ENCODE measurements around the gene ATP9A. TPM values are rescaled to one million over a fixed set of nuclear protein-coding genes. Genes with fewer than 3 reads are reported as not detected.
"Not testable (repeated sequence)": the region's sequence is repeated elsewhere in the genome, so short reads cannot be mapped to it uniquely, and the experiment has no call there.

ATP9A gene
- 18.7 and 19.9 TPM in 2 replicates for total RNA-seq (2014; rRNA removed; shearing (Covaris generic))

- DNase-seq (ENCODE audit: low read depth), result peak; percentile 42
Observed at GRCh38 chr20:51767867-51768758, at the start of gene ATP9A. Gene ATP9A, minus strand, starts transcription at chr20:51768390. Its CDS starts 21 bp downstream, at chr20:51768369.

GRCh38 chr20:51816856-51817255 is 48.7 kb upstream of the ATP9A start:
- not testable (repeated sequence) for DNase-seq (ENCODE audit: low read depth)

DNA sequence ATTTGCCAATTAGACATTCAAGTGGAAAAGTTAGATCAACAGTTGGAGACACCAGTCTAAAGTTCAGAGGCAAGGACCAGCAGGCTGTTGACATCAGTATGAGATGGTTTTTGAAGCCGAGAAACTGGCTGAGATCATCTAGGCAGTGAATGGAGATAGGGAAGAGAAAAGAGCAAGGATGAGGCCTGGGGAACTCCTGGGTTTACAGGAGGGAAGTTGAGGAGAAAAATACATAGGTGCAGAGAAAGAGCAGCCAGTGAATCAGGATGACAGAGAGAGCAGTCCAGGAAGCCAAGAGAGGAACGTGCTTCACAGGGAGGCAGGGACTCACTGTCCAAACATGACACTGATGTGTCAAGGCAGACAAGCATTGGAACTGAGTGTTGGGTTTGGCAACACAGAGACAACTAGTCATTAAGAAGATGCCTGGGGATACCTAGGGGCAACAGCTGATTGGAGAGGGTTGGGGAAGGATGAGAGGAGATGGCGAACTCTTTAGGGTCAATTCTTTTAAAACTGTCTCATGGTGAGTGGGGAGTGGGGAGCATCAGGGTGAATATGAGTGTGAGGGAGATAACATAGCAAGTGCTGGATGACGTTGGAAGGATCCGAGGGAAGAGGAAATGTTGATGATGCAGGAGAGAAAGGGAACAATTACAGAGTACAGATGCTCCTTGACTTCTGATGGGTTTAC is 47.3 kb upstream of the ATP9A start:
- no peak for DNase-seq (ENCODE audit: low read depth)

GRCh38 chr20:51812861-51813260 is 44.7 kb upstream of the ATP9A start:
- no peak for DNase-seq (ENCODE audit: low read depth)

DNA sequence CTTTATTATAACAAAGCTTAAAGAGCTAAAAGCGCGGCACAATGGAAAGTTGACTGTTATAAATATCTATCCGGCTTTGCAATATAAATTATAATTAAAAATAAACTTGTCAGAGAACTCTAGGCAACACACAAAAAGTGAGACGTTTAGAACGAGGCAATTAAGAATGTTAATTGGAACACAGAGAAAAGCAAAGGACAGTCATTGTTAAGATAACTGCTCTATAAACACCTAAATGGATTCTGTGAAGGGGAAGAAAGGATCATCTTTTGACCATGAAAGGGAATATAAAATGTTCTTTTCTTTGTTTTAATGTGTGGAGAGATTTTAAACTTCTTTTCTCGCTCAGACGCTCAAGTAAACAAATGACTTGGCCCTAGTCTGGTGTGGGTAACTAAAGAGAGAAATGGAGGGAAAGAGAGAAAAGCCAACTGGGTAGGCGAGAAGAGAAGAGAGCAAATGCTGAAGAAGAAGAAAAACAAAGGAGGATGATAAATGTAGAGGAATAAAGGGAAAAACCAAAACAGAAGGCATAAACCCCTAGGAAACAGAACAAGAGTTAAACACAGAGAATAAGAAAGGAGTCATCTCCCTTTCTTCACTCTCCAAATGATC is 43.4 kb upstream of the ATP9A start:
- DNase-seq (ENCODE audit: low read depth), result no peak

- no peak for DNase-seq (ENCODE audit: low read depth)
Observed at GRCh38 chr20:51811042-51811355, 42.8 kb upstream of the ATP9A start.

GRCh38 chr20:51810155-51811041 is 42.2 kb upstream of the ATP9A start:
- DNase-seq (ENCODE audit: low read depth), result no peak

GRCh38 chr20:51807720-51808250 is 39.6 kb upstream of the ATP9A start:
- DNase-seq (ENCODE audit: low read depth), result peak; percentile 21

GRCh38 chr20:51804754-51805153 is 36.6 kb upstream of the ATP9A start:
- DNase-seq (ENCODE audit: low read depth), result no peak

DNA sequence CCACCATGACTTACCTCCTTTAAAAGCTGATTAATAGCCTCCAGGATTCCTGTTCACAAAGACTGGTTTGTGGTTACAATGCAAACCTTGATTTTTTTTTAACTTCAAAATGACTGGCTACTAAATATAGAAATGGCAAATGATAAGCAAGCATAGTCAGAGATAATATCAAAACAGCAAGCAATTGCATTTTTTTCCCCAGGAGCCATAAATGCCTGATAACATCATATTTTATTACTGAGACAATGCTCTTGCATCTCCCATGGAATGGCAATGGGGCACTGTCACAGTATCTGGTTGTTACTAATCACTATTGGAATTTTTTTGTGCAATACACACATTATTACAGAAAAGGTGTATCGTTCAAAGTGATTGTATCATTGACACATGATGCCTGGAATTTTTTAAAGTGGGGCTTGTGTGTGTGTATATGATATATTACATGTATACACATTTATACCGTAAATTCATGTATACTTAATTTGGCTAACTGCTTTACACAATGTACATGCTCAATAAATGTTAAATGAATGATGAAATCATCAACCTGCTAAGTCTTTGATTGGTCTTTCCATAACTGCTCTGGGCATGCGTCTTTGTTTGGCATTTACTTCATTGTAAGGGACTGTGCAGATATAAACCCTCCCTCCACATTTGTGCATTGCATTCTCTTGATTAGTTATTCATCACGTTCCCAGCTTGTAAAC is 35.1 kb upstream of the ATP9A start:
- peak; percentile 38 for DNase-seq (ENCODE audit: low read depth)

DNA sequence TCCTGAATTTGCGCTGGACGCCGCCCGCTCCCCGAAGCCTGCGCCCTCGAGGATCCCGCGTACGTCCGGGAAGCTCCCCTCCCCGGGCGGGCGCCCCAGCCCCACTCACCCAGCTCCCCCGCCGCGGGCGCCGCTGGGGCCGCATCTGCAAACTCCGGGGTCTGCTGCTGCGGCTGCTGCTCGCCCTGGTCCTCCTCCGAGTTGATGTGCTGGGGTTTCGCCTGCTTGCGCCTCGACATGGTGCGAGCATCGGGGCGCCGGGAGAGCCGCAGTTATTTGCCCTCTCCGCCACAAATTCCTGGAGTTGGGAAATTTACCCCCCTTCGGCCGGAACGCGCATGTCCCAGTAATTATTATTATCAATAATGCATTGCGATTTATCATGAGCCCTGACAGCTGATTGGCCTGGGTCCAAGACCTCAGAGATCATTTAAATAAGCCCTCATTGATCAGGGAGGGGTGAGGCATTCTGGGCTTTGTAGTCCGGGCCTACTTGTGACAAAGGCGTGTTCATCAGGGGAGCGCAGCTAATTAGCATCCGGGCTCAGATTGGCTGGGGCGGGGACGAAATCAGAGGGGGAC is 34.1 kb upstream of the ATP9A start, which contains the start of gene SALL4:
Gene SALL4, minus strand, starts transcription at position 352 of the 582 bp plus-strand sequence. Its CDS starts 113 bp downstream, at position 239.
- peak; percentile 70 for DNase-seq (ENCODE audit: low read depth)

DNA sequence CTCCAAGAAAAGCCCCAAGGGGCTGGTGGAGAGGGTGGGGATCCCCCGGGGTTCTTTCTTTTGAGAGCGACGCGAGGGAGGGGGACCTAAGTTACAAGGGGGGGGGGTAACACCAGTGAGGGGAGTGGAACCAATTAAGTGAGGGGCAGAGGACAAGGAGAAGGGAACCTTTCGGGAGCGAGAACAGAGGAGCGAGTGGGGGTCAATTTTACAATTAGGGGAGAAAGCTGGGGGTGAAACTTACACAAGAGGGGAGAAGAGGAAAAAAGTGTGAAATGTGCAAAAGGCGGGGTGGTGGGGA is 33.6 kb upstream of the ATP9A start:
- DNase-seq (ENCODE audit: low read depth), result no peak

DNA sequence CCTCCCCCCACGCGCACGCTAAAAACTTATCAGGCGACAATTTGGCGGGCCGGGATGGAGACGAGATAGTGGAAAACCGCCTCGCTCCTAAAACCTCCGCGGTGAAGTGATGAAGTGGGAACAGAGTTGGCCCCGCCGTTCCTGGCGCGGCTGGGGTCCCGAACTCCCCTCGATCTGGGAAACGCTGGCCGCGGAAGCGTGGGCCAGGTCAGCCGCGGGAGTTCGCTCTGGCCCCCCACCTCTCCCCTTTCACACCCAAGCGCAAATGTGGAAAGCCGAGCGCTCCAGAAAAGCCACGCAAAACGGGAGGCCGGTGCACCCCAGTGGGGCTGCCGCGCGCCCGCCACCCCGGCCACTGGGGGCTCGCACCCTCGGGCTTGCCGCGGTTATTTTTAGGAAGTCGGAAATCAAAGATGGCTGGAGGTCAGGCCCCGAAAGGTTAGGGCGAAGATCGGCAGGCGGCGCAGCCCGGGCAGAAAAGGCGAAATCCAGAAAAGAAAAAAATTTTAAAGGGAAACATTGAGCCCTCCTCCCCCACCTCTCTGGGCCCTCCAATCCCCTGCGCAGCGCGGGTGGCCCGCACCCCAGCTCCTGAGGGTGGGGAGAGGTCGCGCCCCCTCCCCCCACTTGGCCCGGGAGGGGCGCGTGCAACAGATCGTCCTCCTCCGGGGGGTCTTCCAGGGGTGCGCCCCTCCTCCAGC is 33.1 kb upstream of the ATP9A start:
- DNase-seq (ENCODE audit: low read depth), result peak; percentile 25

DNA sequence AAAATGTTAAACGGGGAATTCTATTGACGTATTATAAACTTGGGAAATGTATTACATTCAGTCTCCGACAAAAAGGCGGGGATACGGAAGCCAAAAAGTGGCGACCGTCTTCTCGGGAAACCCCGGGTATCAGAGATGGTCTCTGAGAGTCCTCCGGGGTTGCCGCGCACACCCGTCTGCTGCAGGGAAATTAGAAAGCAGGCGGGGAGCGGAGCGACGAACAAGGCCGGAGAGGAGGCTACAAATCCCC is 32.6 kb upstream of the ATP9A start:
- DNase-seq (ENCODE audit: low read depth), result peak; percentile 34

DNA sequence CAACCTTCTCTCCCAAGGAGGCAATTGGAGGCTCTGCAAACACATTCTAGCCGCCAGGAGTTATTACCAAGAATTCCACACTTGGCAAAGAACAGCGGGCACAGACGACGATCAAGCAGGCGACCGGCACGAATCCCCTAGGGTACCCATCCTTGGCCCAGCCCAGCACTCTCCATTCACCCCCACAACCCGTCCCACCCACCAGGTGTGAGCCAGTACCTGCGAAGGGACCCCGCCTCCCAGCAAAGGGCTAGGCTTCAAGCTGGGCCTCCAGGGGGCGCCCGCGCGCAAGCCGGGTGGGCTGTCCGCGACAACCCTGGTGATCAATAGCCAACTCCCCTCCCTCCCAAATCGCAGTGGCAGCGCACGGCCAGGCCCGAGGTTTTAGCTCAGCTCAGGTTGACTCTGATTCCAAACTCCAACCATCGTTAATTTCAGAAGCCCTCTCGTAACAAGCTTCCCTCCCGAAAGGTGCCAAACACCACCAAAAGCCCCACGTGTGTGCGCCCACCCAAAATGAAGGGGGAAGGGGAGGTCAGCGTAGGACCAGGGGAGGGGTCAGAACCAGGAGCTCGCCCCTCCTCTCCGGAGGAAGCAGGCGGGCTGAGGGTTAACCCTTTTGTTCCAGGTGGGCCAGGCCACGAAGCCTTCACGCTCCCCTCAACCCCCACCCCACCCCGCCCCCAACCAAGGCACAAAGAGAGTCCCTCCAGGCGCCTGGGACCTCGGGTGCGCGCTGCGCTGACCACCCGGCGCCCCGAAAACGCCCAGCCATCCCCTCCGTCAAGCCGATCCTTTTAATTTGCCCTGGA is 32.1 kb upstream of the ATP9A start:
- DNase-seq (ENCODE audit: low read depth), result peak; percentile 46

DNA sequence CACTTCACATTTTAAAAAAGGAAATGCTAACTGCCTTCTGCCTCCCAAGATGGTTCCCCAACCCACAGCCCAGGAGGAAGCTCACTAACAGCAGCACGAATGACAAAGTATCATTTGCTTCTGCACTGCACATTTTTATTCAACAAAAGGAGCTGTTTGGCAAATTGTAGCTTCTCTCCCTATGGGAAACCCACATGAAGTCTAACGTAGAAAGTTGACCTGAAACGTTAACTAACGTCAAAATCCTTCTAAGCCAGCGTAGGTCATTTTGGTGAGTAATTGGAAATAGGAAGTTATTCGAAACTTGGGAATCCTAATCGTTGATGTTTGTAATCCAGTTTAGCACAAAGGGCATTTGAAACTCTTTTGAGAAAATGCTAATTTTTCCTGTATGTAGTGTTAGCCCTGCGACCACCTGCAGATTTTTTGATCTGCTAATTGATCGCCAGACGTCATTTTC is 31.2 kb upstream of the ATP9A start:
- no peak for DNase-seq (ENCODE audit: low read depth)

GRCh38 chr20:51797357-51798025 is 29.3 kb upstream of the ATP9A start:
- DNase-seq (ENCODE audit: low read depth), result no peak

- no peak for DNase-seq (ENCODE audit: low read depth)
Observed at GRCh38 chr20:51796340-51796739, 28.1 kb upstream of the ATP9A start.

GRCh38 chr20:51792960-51793359 is 24.8 kb upstream of the ATP9A start:
- no peak for DNase-seq (ENCODE audit: low read depth)
